Measurements from ENCODE around the gene AXL.
A peak's percentile ranks its signal among the peaks of the same experiment; 100 is the strongest.

AXL gene

GRCh38 chr19:41189425-41190065, 29.5 kb upstream of the AXL start:
- no peak overlapping the region for H2BK12ac ChIP-seq (ENCODE audit: low read length in 2 of 2)
- no peak overlapping the region for H2AFZ ChIP-seq (ENCODE audit: low read depth, low read length)
- no peak overlapping the region for H4K8ac ChIP-seq (ENCODE audit: low read length)
- no peak overlapping the region for H2BK15ac ChIP-seq (ENCODE audit: low read depth, poor library complexity, severe bottlenecking)
- H2BK5ac ChIP-seq (ENCODE audit: low read depth, low read length, poor library complexity, severe bottlenecking): no peak overlapping the region
- no peaks in the 10 kb centered on the region for H3K36me3 ChIP-seq (ENCODE audit: control insufficient read depth in 1 of 2, insufficient read depth in 2 of 2, low read depth in 1 of 2, low read length in 2 of 2)
- H2AK5ac ChIP-seq (ENCODE audit: low read length, severe bottlenecking): no peak overlapping the region
- WGBS: 87% methylated on average over 6 of the region's 8 CpGs
- H3K9ac ChIP-seq (ENCODE audit: low read length): no peak overlapping the region
- no peaks in the 10 kb centered on the region for H3K9me3 ChIP-seq (ENCODE audit: control insufficient read depth, low read length)
- no peak overlapping the region for H3K4me3 ChIP-seq (ENCODE audit: insufficient read depth in 1 of 2, low read depth in 1 of 2, low read length in 2 of 2)
- no peak overlapping the region for H2BK120ac ChIP-seq (ENCODE audit: low read depth, low read length)
- H3K23ac ChIP-seq (ENCODE audit: low read length in 2 of 2): no peak overlapping the region
- DNase-seq: no peak
- H3K27me3 ChIP-seq (ENCODE audit: control insufficient read depth in 1 of 2, insufficient read depth in 1 of 2, low read length in 2 of 2): peaks cover 32 to 61% of the 10 kb centered on the region in 2 experiments
- H3K27ac ChIP-seq (ENCODE audit: low read length, poor library complexity, severe bottlenecking): no peak overlapping the region
- H3K4me2 ChIP-seq (ENCODE audit: low read length, poor library complexity, severe bottlenecking): no peak overlapping the region
- H3K18ac ChIP-seq (ENCODE audit: low read depth in 1 of 2, low read length in 2 of 2): no peak overlapping the region
- no peak overlapping the region for H3K14ac ChIP-seq (ENCODE audit: low read length in 2 of 2)
- H4K91ac ChIP-seq (ENCODE audit: low read length): no peak overlapping the region
- H3K4ac ChIP-seq (ENCODE audit: low read depth in 1 of 2, low read length in 2 of 2): no peak overlapping the region
- peaks cover 11% of the 10 kb centered on the region for H3K4me1 ChIP-seq (ENCODE audit: control insufficient read depth, insufficient read depth, low read depth, low read length)
- no peaks in the 10 kb centered on the region for H3K79me1 ChIP-seq (replicated peaks; ENCODE audit: low read length, poor library complexity, severe bottlenecking)

DNA sequence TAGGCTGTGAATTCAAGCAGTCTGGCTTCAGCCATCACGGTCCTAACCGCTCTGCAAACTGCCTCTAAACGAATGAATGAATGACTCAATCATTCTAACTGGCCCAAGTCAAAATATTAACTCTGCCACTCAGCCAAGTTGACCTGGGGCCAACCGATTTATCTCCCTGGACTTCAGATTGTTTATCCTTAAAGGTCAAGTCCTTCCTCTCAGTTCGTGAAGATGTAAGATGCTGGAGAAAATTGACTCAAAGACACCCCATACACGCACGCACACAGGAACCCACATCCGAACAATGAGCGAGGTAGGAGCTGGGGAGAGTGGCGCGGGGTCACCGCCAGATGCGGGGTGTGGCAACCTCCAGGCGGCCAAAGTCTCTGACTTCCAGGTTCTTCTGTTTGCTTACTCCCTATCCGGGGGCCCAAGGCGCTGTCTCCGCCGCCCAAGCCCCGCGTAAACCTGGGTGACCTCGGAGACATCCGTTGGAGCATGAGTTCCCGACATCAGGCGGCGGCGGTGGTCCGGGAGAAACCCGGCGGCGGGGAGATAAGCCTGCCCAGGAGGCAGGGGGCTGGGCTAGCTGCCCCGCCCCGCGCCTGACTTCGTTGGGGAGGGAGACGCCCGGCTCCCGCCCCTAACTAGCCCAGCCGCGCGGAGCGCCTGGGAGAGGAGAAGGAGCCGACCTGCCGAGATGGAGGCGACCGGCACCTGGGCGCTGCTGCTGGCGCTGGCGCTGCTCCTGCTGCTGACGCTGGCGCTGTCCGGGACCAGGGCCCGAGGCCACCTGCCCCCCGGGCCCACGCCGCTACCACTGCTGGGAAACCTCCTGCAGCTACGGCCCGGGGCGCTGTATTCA, 26.2 kb upstream of the AXL start, which contains the start of gene CYP2S1:
CYP2S1 (plus strand) TSS at position 646 of the 856 bp plus-strand sequence; CDS start at position 692, 46 bp downstream.
- Histone ChIP-seq H2BK12ac (ENCODE audit: low read length in 2 of 2) (peak within 1 kb of the TSS in 1 of 2 experiments; percentile 74), H3K79me1 (replicated peaks; ENCODE audit: low read length, poor library complexity, severe bottlenecking) (no peaks in the 10 kb centered on the region), H3K23ac (ENCODE audit: low read length in 2 of 2) (peak within 1 kb of the TSS in 1 of 2 experiments; percentile 32), H2AK5ac (ENCODE audit: low read length, severe bottlenecking) (no peak within 1 kb of the TSS), H3K36me3 (ENCODE audit: control insufficient read depth in 1 of 2, insufficient read depth in 2 of 2, low read depth in 1 of 2, low read length in 2 of 2) (no peaks in the 10 kb centered on the region), H2BK15ac (ENCODE audit: low read depth, poor library complexity, severe bottlenecking) (peak within 1 kb of the TSS; percentile 57), H4K8ac (ENCODE audit: low read length) (peak within 1 kb of the TSS; percentile 72), H2BK120ac (ENCODE audit: low read depth, low read length) (peak within 1 kb of the TSS; percentile 21), H3K4me3 (ENCODE audit: insufficient read depth in 1 of 2, low read depth in 1 of 2, low read length in 2 of 2) (peak within 1 kb of the TSS; percentile 47 to 48), H3K27me3 (ENCODE audit: control insufficient read depth in 1 of 2, insufficient read depth in 1 of 2, low read length in 2 of 2) (peaks cover 28 to 56% of the 10 kb centered on the region in 2 experiments), H4K91ac (ENCODE audit: low read length) (peak within 1 kb of the TSS; percentile 54), H3K4me1 (ENCODE audit: control insufficient read depth, insufficient read depth, low read depth, low read length) (peaks cover 15% of the 10 kb centered on the region), H3K14ac (ENCODE audit: low read length in 2 of 2) (peak within 1 kb of the TSS in 1 of 2 experiments; percentile 44), H3K4me2 (ENCODE audit: low read length, poor library complexity, severe bottlenecking) (peak within 1 kb of the TSS; percentile 70), H2BK5ac (ENCODE audit: low read depth, low read length, poor library complexity, severe bottlenecking) (no peak within 1 kb of the TSS), H3K4ac (ENCODE audit: low read depth in 1 of 2, low read length in 2 of 2) (peak within 1 kb of the TSS; percentile 40 to 44), H3K27ac (ENCODE audit: low read length, poor library complexity, severe bottlenecking) (no peak within 1 kb of the TSS), H2AFZ (ENCODE audit: low read depth, low read length) (peak within 1 kb of the TSS; percentile 29), H3K9ac (ENCODE audit: low read length) (no peak within 1 kb of the TSS), H3K18ac (ENCODE audit: low read depth in 1 of 2, low read length in 2 of 2) (peak within 1 kb of the TSS in 1 of 2 experiments; percentile 80), H3K9me3 (ENCODE audit: control insufficient read depth, low read length) (no peaks in the 10 kb centered on the region)
- 4% methylated on average over 50 of the region's 58 CpGs for WGBS
- DNase-seq: peak; percentile 52

DNA sequence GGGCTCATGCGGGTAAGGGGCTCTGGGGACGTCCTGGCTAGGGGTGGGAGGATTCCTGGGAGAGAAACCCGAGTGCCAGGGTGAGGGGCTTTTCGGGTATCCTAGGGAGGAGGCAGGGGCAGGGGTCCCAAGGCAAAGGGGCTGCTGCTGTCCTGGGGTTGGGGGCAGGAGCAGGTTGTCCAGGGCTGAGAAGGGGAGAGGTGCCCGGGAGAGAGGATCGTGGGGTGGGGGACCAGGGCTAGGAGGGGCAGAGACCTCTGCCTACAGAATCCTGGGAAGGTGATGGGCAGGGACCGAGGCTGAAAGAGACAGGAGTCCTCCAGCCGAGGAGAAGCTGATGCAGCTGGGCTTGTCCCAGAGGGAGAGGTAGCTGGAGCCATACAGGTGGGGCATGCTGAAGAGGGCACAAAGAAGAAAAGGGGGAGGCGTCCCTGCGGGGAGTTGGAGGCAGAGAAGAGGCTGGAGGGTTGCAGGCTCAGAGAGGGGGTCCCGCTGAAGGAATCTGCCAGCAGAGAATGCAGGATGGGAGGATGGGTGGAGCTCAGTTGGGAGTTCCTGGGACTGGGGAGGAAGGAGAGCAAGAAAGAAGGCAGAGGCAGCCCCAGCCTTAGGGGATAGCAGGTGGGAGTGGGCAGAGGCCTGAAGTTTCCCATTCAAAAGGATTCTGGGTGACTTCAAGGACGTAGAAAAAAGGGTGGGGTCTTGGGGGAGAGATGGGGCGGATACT, 25.4 kb upstream of the AXL start:
- no peak overlapping the region for H3K27ac ChIP-seq (ENCODE audit: low read length, poor library complexity, severe bottlenecking)
- no peak for DNase-seq
- H3K9me3 ChIP-seq (ENCODE audit: control insufficient read depth, low read length): no peaks in the 10 kb centered on the region
- H3K9ac ChIP-seq (ENCODE audit: low read length): no peak overlapping the region
- peak overlapping the region in 1 of 2 experiments; percentile 80 for H3K18ac ChIP-seq (ENCODE audit: low read depth in 1 of 2, low read length in 2 of 2)
- H3K36me3 ChIP-seq (ENCODE audit: control insufficient read depth in 1 of 2, insufficient read depth in 2 of 2, low read depth in 1 of 2, low read length in 2 of 2): no peaks in the 10 kb centered on the region
- no peaks in the 10 kb centered on the region for H3K79me1 ChIP-seq (replicated peaks; ENCODE audit: low read length, poor library complexity, severe bottlenecking)
- no peak overlapping the region for H2AK5ac ChIP-seq (ENCODE audit: low read length, severe bottlenecking)
- H2AFZ ChIP-seq (ENCODE audit: low read depth, low read length): peak overlapping the region; percentile 29
- H2BK12ac ChIP-seq (ENCODE audit: low read length in 2 of 2): peak overlapping the region in 1 of 2 experiments; percentile 74
- H3K4me2 ChIP-seq (ENCODE audit: low read length, poor library complexity, severe bottlenecking): peak overlapping the region; percentile 70
- H3K4me1 ChIP-seq (ENCODE audit: control insufficient read depth, insufficient read depth, low read depth, low read length): peaks cover 15% of the 10 kb centered on the region
- peak overlapping the region; percentile 26 to 44 for H3K4ac ChIP-seq (ENCODE audit: low read depth in 1 of 2, low read length in 2 of 2)
- H2BK15ac ChIP-seq (ENCODE audit: low read depth, poor library complexity, severe bottlenecking): no peak overlapping the region
- H4K91ac ChIP-seq (ENCODE audit: low read length): peak overlapping the region; percentile 54
- peak overlapping the region; percentile 21 for H2BK120ac ChIP-seq (ENCODE audit: low read depth, low read length)
- peak overlapping the region; percentile 47 to 48 for H3K4me3 ChIP-seq (ENCODE audit: insufficient read depth in 1 of 2, low read depth in 1 of 2, low read length in 2 of 2)
- no peak overlapping the region for H2BK5ac ChIP-seq (ENCODE audit: low read depth, low read length, poor library complexity, severe bottlenecking)
- peak overlapping the region in 1 of 2 experiments; percentile 44 for H3K14ac ChIP-seq (ENCODE audit: low read length in 2 of 2)
- peak overlapping the region in 1 of 2 experiments; percentile 5 for H3K23ac ChIP-seq (ENCODE audit: low read length in 2 of 2)
- peaks cover 28 to 63% of the 10 kb centered on the region in 2 experiments for H3K27me3 ChIP-seq (ENCODE audit: control insufficient read depth in 1 of 2, insufficient read depth in 1 of 2, low read length in 2 of 2)
- H4K8ac ChIP-seq (ENCODE audit: low read length): peak overlapping the region; percentile 72
- WGBS: 13% methylated on average over 13 of the region's 13 CpGs

Data from mesenchymal stem cell (in vitro differentiated cells and primary cell).